Measurements from ENCODE around the gene PPP1R9B.

Gene PPP1R9B

DNA sequence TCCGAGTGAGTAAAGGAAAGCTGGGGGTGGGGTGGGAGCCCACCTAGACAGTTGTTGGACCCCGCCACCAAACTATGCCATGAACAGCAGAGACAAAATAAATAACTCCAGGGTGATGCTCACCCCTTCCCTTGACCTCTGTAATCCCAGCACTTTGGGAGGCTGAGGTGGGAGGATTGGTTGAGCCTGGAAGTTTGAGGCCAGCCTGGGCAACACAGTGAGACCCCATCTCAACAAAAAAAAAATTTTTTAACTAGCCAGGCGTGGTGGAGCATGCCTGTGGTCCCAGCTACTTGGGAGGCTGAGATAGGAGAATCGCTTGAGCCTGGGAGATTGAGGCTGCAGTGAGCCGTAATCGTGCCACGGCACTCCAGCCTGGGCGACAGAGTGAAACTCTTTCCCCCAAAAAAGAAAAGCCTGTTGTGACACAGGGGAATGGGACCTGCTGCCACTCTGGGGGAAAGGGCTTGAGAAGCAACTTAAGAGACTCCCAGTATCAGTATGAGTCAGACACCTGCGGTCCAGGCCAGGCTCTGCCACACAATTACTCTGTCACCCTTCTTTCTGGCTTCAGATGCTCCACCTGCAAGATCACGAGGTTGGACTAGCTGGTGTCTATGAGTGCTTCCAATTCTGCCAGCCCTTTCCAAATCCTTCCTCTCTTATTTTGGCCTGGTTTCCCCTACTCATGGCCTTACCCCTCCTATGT is 20.3 kb upstream of the PPP1R9B start (continued):
- no peak for TF ChIP-seq PPARA (CRISPR knock-in tag; IDR thresholded peaks at IDR 0.05; ENCODE audit: borderline replicate concordance)
- TF ChIP-seq TOX (CRISPR knock-in tag; IDR thresholded peaks at IDR 0.05; ENCODE audit: borderline replicate concordance), result no peak
- no peak for TF ChIP-seq BACH2 (CRISPR knock-in tag; IDR thresholded peaks at IDR 0.05; ENCODE audit: borderline replicate concordance)
- no peak for TF ChIP-seq GLIS3 (CRISPR knock-in tag; IDR thresholded peaks at IDR 0.05)
- no peak for TF ChIP-seq OSR1 (CRISPR knock-in tag; IDR thresholded peaks at IDR 0.05)
- no peak for TF ChIP-seq TCF4 (CRISPR knock-in tag; IDR thresholded peaks at IDR 0.05; ENCODE audit: borderline replicate concordance)
- no peak for TF ChIP-seq RARB (CRISPR knock-in tag; IDR thresholded peaks at IDR 0.05)
- TF ChIP-seq ESRRG (CRISPR knock-in tag; IDR thresholded peaks at IDR 0.05), result no peak

GRCh38 chr17:50169881-50170459 is 19.5 kb upstream of the PPP1R9B start:
- no peak for ATAC-seq
- TF ChIP-seq ZNF565 (CRISPR knock-in tag; conservative IDR thresholded peaks at IDR 0.05; ENCODE audit: low read depth) (no peak), ZC3H10 (CRISPR knock-in tag; IDR thresholded peaks at IDR 0.05) (no peak), ZNF70 (CRISPR knock-in tag; IDR thresholded peaks at IDR 0.05) (no peak), SNAI2 (CRISPR knock-in tag; IDR thresholded peaks at IDR 0.05) (no peak), TSHZ2 (CRISPR knock-in tag; IDR thresholded peaks at IDR 0.05) (no peak), PPARA (CRISPR knock-in tag; IDR thresholded peaks at IDR 0.05; ENCODE audit: borderline replicate concordance) (no peak), TCF4 (CRISPR knock-in tag; IDR thresholded peaks at IDR 0.05; ENCODE audit: borderline replicate concordance) (no peak), OSR1 (CRISPR knock-in tag; IDR thresholded peaks at IDR 0.05) (no peak), CREB5 (CRISPR knock-in tag; IDR thresholded peaks at IDR 0.05; ENCODE audit: low read depth) (no peak), GLIS3 (CRISPR knock-in tag; IDR thresholded peaks at IDR 0.05) (no peak), ISL1 (CRISPR knock-in tag; IDR thresholded peaks at IDR 0.05) (no peak), ZNF8 (CRISPR knock-in tag; IDR thresholded peaks at IDR 0.05) (no peak), ZFP3 (CRISPR knock-in tag; IDR thresholded peaks at IDR 0.05) (no peak)

DNA sequence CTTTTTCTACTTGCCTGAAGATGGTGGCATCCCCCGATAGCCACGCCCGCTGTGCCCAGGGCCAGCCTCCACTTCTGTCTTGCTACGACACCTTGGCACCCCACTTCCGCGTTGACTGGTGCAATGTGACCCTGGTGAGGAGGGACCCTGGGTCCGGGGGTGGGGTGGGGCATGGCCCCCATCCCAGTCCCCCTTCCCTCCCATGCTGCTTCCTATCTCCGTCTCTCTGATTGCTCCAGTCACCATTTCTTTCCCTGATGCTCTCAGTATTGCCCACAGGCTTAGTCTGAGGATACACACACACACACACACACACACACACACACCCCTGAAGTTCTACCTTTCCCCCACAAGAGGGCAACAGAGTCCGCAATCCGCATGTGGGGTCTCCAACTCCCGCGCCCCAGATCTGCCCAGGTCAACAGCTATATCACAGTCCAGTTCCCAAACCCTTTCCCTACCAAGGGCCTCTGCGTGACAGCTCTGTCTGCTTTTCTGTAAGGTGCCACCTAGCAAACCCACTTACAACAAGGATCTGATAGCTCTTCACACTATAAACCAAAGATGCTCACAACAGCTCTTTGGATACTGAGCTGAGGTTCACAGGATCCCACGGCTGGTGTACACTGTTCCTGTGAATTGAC is 18.8 kb upstream of the PPP1R9B start:
- ATAC-seq, result peak; percentile 69
- no peak for TF ChIP-seq ZFP30 (CRISPR knock-in tag; IDR thresholded peaks at IDR 0.05)
- TF ChIP-seq, protein P1, sequence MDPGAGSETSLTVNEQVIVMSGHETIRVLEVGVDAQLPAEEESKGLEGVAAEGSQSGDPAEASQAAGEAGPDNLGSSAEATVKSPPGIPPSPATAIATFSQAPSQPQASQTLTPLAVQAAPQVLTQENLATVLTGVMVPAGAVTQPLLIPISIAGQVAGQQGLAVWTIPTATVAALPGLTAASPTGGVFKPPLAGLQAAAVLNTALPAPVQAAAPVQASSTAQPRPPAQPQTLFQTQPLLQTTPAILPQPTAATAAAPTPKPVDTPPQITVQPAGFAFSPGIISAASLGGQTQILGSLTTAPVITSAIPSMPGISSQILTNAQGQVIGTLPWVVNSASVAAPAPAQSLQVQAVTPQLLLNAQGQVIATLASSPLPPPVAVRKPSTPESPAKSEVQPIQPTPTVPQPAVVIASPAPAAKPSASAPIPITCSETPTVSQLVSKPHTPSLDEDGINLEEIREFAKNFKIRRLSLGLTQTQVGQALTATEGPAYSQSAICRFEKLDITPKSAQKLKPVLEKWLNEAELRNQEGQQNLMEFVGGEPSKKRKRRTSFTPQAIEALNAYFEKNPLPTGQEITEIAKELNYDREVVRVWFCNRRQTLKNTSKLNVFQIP (CRISPR knock-in tag; IDR thresholded peaks at IDR 0.05; ENCODE audit: borderline replicate concordance, low read depth), result peak; percentile 66; the same call in 1 of the 2 replicates

GRCh38 chr17:50168319-50168718 is 17.8 kb upstream of the PPP1R9B start:
- no peak for ATAC-seq
- TF ChIP-seq ZC3H10 (CRISPR knock-in tag; IDR thresholded peaks at IDR 0.05) (no peak), CSRNP3 (CRISPR knock-in tag; IDR thresholded peaks at IDR 0.05) (no peak), RARB (CRISPR knock-in tag; IDR thresholded peaks at IDR 0.05) (no peak), GLIS3 (CRISPR knock-in tag; IDR thresholded peaks at IDR 0.05) (no peak), CSDC2 (CRISPR knock-in tag; IDR thresholded peaks at IDR 0.05) (no peak), TOX (CRISPR knock-in tag; IDR thresholded peaks at IDR 0.05; ENCODE audit: borderline replicate concordance) (no peak), TCF4 (CRISPR knock-in tag; IDR thresholded peaks at IDR 0.05; ENCODE audit: borderline replicate concordance) (no peak), ARNTL (CRISPR knock-in tag; IDR thresholded peaks at IDR 0.05; ENCODE audit: borderline replicate concordance, low read depth) (no peak), ZNF8 (CRISPR knock-in tag; IDR thresholded peaks at IDR 0.05) (no peak)
- TF ChIP-seq, protein P1 (CRISPR knock-in tag; IDR thresholded peaks at IDR 0.05; ENCODE audit: borderline replicate concordance, low read depth), result no peak
- TF ChIP-seq, protein P2, sequence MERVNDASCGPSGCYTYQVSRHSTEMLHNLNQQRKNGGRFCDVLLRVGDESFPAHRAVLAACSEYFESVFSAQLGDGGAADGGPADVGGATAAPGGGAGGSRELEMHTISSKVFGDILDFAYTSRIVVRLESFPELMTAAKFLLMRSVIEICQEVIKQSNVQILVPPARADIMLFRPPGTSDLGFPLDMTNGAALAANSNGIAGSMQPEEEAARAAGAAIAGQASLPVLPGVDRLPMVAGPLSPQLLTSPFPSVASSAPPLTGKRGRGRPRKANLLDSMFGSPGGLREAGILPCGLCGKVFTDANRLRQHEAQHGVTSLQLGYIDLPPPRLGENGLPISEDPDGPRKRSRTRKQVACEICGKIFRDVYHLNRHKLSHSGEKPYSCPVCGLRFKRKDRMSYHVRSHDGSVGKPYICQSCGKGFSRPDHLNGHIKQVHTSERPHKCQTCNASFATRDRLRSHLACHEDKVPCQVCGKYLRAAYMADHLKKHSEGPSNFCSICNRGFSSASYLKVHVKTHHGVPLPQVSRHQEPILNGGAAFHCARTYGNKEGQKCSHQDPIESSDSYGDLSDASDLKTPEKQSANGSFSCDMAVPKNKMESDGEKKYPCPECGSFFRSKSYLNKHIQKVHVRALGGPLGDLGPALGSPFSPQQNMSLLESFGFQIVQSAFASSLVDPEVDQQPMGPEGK (CRISPR knock-in tag; IDR thresholded peaks at IDR 0.05; ENCODE audit: borderline replicate concordance), result no peak

Measured in SK-N-SH treated with all-trans-retinoic acid at 6 μM for 48 hours (cell line).